Measurements from ENCODE around the gene TMEM179.

Gene TMEM179

DNA sequence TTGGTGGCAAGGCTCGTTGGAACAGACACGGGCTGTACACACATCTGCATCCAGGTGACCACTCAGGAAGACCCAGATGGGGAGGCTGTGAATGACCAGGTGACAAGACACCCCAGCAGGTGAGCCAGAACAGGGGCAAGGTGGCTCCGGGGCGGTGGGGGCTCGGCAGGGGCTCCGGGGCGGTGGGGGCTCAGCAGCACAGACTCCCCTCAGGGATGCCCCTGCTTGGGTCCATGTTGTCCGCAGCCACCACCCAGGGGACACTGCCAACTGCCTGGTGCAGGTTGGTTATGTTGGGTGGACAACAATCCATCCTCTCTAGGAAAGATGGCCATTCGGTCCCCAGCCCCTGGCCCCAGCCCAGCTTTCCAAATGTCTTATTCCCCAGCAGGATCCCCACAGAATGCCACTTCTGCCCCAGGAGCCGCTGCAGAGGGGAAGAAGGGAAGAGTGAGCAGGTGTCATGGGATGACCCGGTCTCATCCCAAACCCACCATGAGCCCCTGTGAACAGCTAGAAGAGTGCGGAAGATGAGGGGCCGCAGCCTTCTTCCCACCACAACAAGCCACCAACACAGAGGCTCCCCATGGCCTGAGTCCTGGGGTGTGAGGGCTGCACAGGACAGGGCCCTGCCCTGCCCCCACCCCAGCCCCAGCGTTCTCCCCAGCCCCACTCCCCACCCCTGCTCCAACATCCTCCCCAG is 56.4 kb downstream of the TMEM179 start:
- no peak overlapping the region for H3K4me3 ChIP-seq (ENCODE audit: low read length)
- TF ChIP-seq, protein P1, sequence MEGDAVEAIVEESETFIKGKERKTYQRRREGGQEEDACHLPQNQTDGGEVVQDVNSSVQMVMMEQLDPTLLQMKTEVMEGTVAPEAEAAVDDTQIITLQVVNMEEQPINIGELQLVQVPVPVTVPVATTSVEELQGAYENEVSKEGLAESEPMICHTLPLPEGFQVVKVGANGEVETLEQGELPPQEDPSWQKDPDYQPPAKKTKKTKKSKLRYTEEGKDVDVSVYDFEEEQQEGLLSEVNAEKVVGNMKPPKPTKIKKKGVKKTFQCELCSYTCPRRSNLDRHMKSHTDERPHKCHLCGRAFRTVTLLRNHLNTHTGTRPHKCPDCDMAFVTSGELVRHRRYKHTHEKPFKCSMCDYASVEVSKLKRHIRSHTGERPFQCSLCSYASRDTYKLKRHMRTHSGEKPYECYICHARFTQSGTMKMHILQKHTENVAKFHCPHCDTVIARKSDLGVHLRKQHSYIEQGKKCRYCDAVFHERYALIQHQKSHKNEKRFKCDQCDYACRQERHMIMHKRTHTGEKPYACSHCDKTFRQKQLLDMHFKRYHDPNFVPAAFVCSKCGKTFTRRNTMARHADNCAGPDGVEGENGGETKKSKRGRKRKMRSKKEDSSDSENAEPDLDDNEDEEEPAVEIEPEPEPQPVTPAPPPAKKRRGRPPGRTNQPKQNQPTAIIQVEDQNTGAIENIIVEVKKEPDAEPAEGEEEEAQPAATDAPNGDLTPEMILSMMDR (conservative IDR thresholded peaks at IDR 0.05; ENCODE audit: low read depth, low read length), result no peak
- no peak for DNase-seq (ENCODE audit: low read depth)

DNA sequence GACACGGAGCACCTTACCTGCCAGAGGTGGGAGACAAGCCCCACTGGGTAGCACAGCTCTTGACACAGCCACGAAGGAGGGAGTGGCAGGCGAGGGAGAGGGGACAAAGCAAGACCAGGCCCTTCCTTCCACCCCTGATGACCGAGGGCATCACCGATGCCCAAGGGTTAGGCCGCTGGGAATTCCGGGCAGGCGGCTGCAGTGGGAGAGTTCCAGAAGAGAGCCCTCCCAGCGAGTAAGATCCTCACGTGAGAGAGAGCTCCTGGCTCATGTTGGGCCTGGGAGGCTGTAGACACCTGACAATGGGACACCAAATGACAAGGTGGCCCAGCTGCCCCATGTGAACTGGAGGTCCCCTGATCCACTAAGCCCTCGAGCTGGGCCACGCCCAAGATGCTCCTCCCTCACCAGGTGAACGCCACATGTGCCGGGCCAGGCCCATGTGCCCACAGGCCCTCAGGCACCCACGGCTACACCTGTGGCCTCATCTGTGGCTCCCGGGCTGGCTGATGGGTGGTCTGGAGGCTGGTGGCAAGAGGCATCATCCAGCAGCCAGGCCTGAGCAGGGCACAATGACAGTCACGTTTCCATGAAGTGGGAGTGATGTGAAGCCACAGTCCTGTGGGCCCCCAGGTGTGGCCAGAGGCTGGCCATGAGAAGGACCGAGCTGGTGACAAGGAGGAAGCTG is 57.1 kb downstream of the TMEM179 start:
- TF ChIP-seq, protein P1 (conservative IDR thresholded peaks at IDR 0.05; ENCODE audit: low read depth, low read length), result no peak
- no peak overlapping the region for H3K4me3 ChIP-seq (ENCODE audit: low read length)
- no peak for DNase-seq (ENCODE audit: low read depth)

DNA sequence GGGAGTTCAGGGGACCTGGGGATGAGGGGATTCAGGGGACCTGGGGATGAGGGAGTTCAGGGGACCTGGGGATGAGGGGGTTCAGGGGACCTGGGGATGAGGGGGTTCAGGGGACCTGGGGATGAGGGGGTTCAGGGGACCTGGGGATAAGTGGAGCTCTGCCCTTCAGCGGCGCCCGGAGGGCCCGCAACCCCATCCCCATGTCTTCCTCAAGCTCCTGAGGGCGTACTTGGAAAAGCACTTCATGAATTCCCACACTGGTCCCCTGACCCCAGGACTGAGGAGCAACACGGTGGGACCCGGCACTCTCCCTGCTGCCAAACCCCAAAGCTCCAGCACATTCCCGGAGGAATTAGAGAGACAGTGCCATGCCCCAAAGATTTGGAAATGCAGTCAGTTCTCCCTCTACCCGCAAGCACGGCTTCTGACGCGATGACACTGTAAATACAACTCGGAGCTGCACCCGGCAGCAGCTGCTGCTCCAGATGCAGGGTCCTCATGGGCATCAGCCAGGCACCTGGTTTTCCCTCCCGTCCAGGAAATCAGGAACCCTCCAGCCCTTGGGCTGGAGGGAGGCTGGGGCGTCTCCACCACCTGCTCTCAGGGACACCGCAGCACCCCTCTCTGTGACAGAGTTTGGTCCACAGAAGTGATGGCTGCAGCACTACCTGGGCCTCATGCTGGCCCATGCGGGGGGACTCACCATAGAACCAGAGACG is 57.8 kb downstream of the TMEM179 start:
- TF ChIP-seq, protein P1 (conservative IDR thresholded peaks at IDR 0.05; ENCODE audit: low read depth, low read length), result no peak
- no peak for DNase-seq (ENCODE audit: low read depth)
- H3K4me3 ChIP-seq (ENCODE audit: low read length), result no peak overlapping the region

DNA sequence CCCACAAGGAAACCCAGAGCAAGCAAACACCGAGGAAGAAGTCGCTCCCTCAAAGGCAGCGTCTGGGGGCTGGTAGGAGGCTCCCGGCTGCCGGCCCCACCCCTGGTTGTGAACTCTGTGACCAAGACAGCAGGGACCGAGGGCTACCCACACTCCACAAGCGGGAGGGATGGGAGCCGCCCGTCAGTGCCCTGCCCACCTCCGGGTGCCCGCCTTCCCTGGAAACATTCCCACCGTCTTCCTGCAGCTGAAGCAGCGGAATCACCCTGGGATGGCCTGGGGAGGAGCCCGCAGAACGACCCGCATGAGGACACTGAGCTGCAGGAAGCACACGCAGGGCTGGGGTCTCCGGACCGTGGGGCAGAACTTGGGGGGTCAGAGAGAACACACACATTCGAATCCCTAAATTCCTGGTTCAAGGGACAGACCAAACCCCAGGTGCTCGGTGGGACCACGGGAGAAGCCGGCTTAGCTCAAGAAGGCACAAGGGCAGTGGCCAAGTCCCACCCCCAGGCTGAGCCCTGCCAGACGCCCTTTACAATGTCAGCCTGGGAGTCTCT is 58.5 kb downstream of the TMEM179 start:
- TF ChIP-seq, protein P1 (conservative IDR thresholded peaks at IDR 0.05; ENCODE audit: low read depth, low read length), result no peak
- no peak for DNase-seq (ENCODE audit: low read depth)
- H3K4me3 ChIP-seq (ENCODE audit: low read length), result no peak overlapping the region

DNA sequence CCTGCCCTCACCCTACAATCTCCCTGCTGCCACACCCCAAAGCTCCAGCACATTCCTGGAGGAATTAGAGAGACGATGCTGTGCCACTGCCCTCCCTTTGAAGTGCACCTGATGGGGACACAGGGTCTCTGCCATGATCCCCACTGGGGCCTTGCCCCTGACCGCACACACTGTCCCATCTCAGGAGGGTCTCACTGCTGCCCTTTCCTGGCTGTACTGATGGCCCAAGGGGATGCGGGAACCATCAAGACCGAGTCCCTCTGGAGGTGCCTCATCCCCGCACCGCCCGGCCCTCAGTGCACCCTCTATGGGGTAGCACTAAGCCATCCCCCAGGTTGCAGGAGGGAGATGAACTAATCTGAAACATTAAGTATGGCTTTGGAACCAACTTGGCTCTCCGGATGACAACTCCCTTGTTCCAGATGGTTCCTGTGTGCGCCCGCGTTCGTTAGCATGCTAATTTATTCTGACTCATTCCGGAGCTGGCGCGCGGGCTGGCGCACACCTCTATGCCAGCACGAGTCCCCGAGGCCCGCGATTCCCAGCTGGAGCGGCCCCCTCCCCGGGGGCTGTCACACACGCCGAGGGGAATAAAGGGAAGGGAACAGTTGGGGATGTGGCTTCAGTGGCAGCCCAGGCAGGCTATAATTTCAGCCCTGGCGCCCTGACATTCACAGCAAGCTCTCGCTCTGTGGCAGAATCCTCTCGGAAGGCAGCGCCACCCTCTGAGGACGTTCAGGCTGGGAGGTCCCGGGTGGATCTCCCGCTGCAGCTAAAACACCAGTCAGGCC is 59.2 kb downstream of the TMEM179 start:
- DNase-seq (ENCODE audit: low read depth), result no peak
- no peak overlapping the region for H3K4me3 ChIP-seq (ENCODE audit: low read length)
- TF ChIP-seq, protein P1 (conservative IDR thresholded peaks at IDR 0.05; ENCODE audit: low read depth, low read length), result no peak

DNA sequence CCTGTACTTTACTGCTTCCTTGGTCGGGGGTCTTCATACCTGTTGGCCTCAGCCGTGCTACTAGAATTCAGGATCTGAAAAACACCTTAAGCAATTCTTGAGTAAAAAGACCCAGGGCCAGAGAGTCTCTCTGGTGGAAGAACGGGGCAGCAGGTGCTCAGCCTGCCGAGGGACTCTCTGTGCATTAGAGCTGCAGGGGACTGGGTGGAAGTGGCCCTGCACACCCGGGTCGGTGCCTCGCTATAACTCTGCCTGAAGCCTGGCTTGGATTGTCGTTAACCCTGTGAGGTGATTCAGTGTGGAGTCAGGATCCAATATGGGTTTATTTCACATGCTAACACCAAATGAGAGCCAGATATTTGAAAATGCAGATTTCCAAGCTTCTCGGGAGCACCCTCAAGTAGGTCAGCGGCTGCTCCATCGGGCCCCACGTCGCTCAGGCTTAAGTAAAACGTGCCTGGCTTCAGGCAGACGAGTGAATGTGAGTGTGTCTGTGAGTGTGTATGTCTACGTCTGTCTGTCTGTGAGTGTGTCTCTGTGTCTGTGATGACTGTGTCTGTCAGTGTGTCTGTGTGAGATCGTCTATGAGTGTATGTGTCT is 60.1 kb downstream of the TMEM179 start:
- TF ChIP-seq, protein P1 (conservative IDR thresholded peaks at IDR 0.05; ENCODE audit: low read depth, low read length), result no peak
- DNase-seq (ENCODE audit: low read depth), result no peak
- H3K4me3 ChIP-seq (ENCODE audit: low read length), result no peak overlapping the region
